SW480 (cell line): ENCODE data around the gene MORN1.

Source experiments
- DNase-seq: peaks from one replicate; pipeline ENCODE4 v3.0.0-alpha.2; 2016; ENCODE audit warnings: low spot score

The MORN1 gene

DNA sequence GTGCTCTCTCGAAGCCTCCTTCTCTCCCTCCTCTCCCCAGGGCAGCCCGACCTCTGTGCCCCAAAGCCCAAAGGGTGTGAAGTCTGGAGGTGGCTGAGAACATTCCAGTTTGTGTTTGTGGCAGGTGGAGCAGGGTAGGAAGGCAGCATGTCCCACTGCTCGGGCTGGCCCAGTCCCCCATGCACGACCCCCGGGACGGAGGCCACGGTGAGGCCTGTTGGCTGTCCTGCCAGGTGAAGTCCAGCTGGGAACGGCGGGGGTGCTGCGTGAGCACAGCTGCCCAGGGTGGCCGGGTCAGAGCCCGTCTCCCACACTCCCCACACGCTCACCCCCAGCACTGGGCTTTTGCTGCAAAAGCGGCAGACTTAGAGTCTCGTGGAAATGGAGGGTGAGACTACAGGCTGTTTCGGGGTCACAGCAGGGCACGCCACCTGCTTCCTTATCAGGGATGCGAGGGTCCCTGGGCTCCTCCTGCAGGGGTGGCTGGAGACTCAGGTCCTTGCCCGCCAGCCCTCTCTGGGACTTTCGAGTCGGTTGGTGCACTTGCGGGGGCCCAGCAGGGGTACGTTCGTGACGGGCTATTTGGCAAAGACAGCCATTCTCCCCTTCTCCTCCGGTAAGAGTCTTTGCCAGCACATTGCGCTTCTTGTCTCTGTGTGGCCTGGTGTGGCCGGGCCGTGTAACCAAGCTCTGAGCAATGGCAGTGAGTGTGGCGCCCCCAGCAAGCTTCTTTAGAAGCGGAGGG is 40.3 kb downstream of the MORN1 start:
- no peak for DNase-seq

DNA sequence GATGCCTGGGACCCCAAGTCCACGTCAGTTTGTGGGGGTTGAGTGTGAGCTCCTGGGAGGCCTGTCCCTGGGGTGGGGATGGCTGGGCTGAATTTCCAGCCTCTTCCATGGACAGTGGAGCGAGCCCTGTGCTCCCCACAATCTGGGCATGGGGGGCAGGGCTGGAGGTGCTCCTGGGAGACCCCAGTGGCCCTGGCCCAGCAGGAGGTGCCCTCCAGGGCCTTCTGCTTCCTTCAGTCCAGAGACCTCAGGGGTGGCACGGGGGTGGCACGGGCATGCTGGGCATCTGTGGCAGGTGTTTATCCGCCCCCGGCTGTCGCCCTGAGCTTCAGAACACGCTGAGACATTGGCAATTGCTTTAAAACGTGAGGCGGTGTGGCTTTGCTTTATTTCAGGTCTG is 40.9 kb downstream of the MORN1 start:
- no peak for DNase-seq

DNA sequence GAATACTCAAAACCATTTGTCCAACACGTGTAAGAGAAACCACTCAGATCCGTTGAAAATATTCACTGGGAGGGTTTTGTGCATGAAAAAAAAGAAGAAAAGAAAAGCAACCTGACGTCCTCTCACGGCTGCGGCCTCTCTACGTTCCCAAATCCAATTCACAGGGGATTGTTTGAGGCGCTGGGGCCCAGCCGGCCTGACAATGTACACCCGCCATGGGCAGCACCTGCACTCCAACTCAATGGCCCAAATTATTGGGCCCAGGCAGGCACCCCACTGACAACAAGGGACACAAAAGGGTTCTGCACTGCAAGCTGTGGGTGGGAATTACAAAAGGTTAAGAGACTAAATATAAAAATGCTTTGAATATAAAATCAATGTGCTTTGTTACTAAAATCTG is 41.5 kb downstream of the MORN1 start:
- DNase-seq: no peak

DNA sequence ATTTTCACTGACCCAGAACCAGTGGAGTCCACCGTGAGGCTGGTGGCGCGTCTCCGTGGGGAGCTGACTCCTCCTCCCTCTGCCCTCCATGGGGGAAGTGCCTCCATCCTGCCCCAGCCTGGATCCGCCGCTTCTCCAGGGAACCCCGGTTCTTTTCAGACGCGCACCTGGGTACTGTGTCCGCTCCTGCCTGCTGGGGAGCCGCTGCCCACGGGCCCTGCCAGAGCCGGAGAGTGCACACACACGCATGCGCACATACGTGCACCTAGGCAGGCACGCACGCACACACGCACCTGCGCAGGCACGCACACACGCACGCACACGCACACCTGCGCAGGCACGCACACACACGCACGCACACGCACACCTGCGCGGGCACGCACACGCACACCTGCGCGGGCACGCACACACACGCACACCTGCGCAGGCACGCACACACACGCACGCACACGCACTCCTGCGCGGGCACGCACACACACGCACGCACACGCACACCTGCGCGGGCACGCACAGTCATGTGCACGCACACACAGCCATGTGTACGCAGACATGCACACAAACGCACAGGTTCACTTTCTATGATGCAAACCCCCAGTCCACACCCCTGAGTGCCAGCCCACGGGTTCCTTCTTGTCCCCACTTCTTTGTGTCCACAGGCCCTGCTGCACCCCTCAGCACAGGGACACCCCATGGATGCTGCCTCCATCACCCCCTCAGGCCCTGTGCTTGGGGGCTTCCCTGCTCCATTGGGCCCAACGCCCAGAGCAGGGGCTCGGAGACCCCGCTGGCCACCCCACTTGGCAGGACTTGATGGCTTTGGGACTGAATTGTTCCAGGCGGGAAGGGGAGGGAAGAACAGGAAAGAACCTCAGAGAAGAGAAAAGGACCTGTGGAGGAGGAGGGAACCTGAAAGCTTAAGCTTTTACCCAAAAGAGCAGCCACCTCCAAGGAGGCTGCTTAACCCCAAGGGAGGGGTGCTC is 42.7 kb downstream of the MORN1 start:
- no peak for DNase-seq

DNA sequence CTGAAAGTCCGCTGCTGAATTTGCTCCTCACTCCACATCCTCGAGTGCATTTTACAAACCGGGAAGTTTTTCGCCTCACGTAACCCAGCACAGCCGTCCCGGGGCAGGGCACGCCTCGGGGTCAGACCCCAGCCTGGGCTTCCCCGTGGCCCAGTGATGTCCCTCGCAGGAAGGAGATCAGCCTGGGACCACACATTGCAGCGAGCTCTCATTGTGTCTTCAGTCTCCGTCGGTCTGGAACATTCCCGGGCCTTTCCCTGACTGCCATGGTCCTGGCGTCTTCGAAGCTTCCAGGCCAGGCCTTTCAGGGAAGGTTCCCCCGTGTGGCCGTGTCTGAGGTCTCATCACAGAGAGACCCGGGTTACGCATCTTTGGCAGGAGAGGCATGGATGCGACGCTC is 43.5 kb downstream of the MORN1 start:
- DNase-seq: no peak

DNA sequence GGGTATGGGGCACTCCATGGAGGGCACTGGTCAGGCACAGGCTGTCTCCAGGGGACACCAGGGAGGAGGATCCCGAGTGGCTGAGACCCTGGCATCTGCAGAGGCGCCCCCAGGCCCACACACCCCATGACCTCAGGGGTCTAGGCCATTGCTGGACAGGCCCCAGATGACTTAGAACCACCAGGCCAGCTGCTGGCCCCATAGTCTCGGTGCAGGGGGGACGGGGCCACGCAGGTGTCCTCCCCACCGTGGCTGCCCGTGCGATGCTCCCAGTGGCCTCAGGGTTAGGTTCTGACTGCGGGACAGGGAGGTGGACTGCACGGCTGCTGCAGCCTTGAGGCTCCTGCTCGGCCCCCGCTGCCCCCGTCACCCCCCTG is 44.0 kb downstream of the MORN1 start:
- DNase-seq: no peak

DNA sequence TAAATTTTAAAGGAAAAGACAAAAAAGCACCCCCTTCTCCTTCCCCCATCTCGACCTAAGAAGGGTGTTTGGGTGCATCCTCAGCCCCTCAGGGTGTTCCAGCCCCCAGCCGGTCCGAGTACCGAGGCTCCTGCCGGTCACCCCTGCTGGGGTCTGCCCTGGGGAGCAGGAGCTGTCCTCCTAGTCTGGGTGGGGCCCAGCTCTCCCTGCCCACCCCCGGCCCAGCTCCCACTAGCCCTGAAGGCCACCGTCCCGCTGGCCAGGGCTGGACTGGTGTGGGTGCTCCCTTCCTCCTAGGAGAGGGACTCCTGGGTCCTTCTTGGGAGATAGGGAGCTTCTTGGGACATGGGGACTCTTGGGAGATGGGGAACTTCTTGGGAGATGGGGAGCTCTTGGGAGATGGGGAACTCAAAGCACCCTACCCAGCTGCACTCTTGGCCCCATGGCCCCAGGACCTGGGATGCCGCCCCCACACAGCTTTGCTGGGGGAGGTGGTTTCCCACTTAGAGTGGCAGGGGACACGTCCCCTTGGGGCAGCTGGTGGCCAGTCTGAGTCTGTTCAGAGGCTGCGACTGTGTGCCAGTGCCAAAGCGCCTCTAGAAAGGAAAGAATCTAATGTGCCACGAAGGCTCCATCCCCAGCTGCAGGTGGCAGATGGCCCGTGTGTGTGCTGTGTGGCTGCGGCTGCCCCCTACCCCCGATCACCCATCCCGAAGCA is 44.5 kb downstream of the MORN1 start:
- DNase-seq: no peak

DNA sequence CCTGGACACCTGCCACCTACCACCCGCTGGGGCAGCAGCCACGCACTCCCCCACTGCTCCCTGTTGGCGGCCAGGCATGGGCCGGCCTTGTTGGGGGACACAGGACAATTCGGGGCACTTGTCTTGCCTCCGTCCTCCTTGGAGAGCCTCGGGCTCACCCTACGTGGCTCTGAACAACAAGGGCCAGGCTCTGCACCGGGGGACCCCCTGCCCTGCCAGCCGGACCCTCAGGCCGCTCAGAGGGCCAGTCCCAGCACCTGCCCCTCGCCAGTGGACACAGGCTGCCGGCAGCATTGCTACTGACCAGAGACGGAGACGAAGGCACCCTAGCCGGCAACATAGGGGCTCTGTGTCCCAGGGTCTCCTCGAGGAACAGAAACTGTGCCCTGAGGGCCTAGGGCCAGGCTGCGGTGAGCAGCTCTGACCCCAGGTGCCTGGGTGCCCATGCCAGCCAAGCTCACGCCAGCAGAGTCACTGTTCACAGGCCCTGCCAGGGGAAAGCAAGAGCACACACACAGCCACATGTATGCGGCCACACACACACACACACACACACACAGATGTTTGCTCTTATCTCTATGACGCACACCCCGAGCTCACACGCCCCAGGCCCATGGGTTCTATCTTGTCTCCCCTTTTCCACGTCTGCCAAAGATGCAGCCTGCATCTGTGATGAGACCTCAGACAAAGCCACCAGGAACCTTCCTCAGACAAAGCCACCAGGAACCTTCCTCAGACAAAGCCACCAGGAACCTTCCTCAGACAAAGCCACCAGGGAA is 45.9 kb downstream of the MORN1 start:
- DNase-seq: no peak

DNA sequence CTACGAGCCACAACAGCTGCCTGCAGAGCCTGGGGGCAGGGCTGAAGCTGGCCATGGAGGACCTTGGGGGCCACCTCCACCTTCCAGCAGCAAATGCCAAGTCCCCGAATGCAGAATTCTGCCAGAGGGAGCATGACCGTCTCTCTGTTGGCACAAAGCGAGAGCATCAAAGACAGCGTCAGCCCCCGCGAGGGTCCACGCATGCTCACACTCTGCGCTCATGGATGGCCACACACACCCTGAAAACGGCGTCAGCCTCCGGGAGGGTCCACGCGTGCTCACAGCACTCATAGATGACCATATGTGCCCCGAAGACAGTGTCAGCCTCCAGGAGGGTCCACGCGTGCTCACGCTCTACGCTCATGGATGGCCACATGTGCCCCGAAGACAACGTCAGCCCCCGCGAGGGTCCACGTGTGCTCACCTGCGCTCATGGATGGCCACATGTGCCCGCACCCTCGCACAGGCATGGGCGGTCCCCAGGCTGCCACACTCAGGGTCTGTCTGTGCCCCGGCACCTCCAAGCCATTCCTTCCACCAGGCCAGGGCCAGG is 46.5 kb downstream of the MORN1 start:
- no peak for DNase-seq

DNA sequence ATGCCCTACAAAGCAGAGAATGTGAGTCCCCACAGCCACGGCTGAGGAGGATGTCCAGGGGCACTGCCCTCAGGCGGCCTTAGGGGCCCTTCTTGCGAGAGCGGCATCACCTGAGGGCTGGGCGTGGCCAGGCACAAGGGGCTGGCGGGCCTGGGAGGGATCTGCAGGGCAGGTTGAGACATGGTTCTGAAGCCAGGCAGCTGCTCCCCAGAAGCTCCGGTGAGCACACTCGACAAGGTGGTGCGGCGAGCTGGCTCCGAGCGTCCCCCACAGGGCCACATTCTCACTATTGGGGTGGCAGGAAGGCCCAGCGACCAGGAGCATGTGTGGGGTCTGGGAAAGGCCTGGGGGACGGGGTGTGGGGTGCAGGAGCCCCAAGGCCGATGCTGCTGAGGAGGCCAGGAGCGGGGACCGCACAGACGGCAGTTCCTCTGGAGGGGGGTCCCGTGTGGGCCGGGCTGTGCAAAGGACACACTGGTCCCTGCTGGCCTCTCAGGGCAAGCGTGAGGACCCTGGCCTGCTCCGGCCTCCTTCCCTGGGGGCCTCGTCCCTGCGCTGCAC is 47.2 kb downstream of the MORN1 start:
- no peak for DNase-seq

DNA sequence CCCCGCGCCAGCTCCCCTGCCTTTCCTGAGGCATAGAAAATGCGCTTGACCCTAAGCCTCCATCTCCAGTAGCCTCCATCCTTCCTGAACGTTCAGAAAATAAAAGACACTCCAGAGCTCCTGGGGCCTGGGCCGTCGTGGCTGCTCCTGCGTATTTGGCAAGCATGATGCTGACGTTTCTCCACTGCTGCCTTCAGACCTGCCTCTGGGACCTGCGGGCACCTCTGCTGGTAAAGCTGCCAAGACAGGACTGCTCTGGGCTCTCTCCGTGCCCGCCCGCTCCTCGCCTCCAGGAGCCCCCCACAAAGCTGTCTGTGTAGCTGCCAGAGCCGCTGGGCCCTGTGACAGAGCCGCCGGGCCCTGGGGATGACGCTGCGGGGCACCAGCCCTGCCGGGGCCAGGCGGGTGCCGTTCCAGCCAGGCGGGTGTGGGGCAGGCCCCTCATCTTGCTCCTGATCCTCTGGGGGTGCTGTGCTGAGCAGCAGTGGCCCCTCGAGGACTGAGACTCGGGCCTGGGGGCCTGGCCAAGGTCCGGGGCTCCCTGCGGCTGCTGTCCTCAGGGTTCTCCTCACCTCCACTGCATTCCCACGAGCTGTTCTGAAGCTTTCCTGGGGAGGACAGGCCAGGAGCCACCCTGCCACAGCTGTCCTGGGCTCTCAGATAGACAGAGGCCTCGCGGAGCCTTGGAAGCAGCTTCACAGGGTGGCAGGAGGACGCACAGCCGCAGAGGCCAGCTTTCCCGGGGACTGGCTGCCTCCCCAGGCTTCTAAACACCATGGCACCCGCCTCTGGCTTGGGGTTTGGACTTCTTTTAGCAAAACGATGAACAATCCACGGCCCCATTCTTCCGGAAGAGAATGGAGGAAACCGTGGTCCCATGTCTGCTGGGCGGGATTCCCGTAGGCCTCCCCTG is 48.1 kb downstream of the MORN1 start:
- DNase-seq: no peak

DNA sequence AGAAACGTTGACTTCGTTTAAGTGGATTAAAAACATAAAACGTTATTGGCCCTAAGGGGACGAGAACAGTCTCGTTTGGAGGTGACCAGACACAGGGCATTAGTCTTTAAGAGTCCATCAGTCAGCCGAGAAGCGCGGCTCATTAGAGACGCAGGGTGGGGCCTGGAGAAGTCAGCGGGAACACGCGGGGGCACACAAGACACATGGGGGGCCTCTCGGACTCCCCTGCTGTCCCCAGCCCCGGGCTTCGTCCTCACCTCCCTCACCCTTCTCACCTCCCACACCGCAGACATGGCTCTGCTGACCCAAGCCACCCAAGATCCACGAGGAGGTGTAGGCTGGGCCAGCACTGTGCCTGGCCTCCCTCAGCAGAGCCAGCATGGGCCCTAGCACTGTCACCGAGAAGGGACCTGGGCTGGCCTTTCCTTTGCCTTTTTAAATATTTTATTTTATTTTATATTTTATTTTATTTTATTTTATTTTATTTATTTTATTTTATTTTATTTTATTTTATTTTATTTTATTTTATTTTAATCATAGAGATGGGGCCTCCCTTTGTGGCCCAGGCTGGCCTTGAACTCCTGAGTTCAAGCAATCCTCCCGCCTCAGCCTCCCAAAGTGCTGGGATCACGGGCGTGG is 48.9 kb downstream of the MORN1 start:
- no peak for DNase-seq

DNA sequence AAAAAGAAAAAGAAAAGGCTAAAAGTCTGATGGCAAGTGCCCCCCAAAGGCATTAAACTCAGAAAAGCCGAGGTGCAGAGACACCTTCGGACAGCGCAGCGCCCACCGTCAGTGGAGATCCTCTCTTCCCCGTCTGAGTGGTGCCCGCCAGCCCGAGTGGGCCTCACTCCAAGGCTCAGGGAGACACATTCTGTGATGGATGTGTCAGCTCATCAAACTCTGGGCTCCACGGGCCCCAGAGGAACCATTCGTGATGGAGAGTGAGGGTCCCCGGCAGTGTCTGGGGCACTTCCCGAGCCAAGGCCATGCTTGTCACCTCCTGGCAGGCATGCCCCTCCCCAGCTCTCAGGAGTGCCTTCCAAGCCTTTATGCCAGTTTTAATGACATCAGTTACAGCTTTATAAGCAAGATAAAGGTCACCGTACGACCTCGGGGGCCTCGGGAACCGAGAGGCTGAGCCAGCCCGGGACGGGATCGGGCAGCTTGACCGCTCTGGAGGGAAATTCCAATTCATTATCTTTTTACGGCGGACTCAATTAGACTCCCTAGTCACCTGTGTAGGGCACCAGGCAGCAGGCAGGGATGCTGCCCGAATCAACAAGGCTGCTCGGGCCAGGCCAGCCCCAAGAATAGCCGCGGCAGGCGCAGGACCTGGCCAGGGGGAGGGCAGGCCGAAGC is 49.5 kb downstream of the MORN1 start:
- DNase-seq: no peak

DNA sequence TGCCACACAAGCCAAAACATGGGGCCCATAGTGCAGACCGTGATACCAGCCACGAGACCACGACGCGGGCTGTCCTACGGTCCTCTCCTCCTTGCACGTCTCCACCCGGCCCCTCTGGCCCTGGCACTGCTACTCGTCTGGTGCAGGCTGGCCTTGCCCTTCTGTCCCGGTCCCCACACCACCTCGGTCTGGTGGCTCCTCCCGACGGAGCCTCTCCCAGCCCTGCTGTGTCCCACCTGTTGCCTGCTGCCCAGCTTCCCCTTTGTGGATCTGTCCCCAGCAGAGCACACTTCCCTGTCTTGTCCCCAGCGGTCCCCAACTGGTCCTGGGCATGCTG is 50.5 kb downstream of the MORN1 start:
- no peak for DNase-seq

DNA sequence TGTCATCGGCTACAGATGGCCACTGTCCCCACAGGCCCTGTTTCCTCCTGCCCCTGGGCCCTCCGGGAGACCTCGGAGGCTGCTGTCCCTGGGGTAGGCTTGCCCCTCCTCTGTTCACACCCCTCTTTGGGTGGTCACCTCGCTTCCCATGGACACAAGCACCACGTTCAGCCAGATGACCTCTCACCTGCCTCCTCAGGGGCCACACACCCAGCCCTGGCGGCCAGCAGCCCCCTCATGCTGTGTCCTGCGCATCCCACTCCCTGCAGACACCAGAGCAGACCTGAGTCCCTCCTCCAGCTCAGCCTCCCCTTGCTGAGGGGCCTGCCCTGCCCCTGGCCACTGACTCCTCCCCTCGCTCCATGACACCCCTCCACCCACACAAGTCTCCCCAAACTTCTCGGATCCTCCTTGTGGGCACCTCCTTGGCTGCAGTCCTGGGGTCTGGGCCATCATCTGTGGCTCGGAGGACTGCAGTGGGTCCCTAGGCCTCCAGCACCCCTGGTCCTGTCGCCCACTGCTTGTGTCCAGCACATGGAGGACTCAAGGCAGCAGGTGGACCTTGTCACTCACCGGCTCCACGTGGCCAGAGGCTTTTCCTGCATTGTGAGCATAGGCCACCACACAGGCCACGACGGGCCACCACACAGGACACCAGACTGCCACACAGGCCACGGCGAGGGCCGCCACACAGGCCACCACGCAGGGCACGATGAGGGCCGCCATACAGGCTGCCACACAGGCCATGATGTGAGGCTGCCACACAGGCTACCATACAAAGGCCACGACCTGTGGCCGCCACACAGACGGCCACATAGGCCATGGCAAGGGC is 51.1 kb downstream of the MORN1 start:
- DNase-seq: no peak

DNA sequence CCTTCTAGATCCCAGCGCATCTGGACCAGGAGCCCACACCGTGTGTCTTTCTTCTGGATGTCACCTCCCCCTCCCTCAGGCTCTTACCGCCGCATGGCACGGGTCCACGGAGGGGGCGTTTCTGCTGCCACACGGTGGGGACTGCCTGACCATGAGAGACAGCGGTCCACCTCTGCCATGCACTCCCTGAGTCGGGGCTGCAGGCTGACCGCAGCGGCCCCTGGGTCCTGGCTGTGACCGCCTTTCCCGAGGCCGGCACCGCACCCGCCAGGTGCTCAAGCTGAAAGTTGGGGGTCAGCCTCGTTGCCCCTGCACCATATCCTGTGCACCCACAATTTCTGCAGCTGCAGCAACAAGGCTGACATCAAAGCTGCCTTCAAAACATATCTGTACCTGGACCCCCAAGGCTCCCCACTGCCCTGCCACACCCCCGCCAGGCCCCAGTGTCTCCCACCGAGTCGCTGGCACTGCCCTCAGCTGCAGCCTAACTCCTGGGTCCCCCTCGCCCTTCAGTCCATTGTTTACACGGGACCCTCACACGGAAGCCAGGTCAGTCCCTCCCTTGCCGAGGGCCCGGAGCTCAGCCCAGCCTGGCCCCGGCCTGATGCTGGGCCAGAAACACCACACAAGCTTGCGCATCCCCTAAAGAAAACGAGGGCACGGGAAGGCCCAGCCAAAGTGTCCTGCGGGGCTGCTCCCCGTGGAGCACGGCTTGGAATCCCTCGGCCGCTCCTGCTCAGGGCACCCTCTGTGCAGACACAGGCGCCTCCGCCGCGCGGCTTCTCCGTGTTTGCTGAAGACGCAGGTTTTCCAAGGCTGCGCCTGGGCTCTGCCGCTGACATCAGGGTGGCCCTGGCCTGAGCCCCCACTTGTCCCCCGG is 51.9 kb downstream of the MORN1 start:
- no peak for DNase-seq

DNA sequence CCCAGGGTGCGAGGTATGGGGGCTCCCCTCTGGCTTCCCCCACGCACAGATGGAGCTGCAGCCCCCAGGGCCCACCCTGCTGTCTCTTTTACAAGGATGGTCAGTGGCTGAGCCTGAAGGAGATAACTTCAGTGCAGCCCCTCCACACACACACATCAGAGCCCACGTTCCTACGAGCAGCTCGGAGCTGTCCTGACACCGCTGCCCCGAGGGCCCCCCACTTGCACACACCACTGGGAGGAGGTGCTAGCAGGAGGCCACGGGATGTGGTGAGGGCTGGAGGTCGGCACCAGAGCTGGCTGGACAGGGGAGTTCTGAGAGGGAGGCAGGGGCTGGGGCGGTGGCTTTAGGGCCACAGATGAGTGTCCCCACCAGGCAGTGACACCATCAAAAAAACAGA is 53.9 kb downstream of the MORN1 start:
- DNase-seq: no peak
